BLaER1 (cell line): ENCODE results near the gene NCKAP5.

Source experiments
- H3K27ac ChIP-seq: shearing (Covaris generic); formaldehyde crosslinking; 2 replicates; pipeline ENCODE4 v1.8.1; 2022
- H3K27me3 ChIP-seq: shearing (Covaris generic); formaldehyde crosslinking; 2 replicates; pipeline ENCODE4 v1.8.1; 2022
- H3K36me3 ChIP-seq: shearing (Covaris generic); formaldehyde crosslinking; 2 replicates; pipeline ENCODE4 v1.8.1; 2022
- H3K4me1 ChIP-seq: shearing (Covaris generic); formaldehyde crosslinking; 2 replicates; pipeline ENCODE4 v1.8.1; 2022
- H3K4me2 ChIP-seq: shearing (Covaris generic); formaldehyde crosslinking; 2 replicates; pipeline ENCODE4 v1.8.1; 2022
- H3K4me3 ChIP-seq: shearing (Covaris generic); formaldehyde crosslinking; 2 replicates; pipeline ENCODE4 v1.8.1; 2022
- H3K9ac ChIP-seq: shearing (Covaris generic); formaldehyde crosslinking; 2 replicates; pipeline ENCODE4 v1.8.1; 2022
- H3K9me3 ChIP-seq: shearing (Covaris generic); formaldehyde crosslinking; 2 replicates; pipeline ENCODE4 v1.8.1; 2022
- H4K20me1 ChIP-seq: shearing (Covaris generic); formaldehyde crosslinking; 2 replicates; pipeline ENCODE4 v1.8.1; 2022
- Cebpa-rat ChIP-seq: shearing (Covaris generic); IDR thresholded peaks from 2 replicates; pipeline ENCODE4 v1.8.1; 2022

The NCKAP5 gene

GRCh38 chr2:133490411-133490980 is 77.8 kb downstream of the NCKAP5 start:
- Histone ChIP-seq H3K4me1 (peaks cover 7% of the 10 kb centered on the region), H3K9me3 (no peaks in the 10 kb centered on the region), H3K27ac (no peak overlapping the region), H3K4me2 (no peak overlapping the region), H4K20me1 (no peaks in the 10 kb centered on the region), H3K36me3 (no peaks in the 10 kb centered on the region), H3K27me3 (no peaks in the 10 kb centered on the region), H3K9ac (no peak overlapping the region), H3K4me3 (no peak overlapping the region)
- no peak for TF ChIP-seq Cebpa-rat

- no peak overlapping the region for H3K4me2 ChIP-seq
- no peak for TF ChIP-seq Cebpa-rat
- H3K27ac ChIP-seq: no peak overlapping the region
- H3K36me3 ChIP-seq: no peaks in the 10 kb centered on the region
- H3K4me1 ChIP-seq: peaks cover 7% of the 10 kb centered on the region
- H3K4me3 ChIP-seq: no peak overlapping the region
- no peaks in the 10 kb centered on the region for H3K27me3 ChIP-seq
- H3K9ac ChIP-seq: no peak overlapping the region
- no peaks in the 10 kb centered on the region for H4K20me1 ChIP-seq
- no peaks in the 10 kb centered on the region for H3K9me3 ChIP-seq
Measured at GRCh38 chr2:133489641-133490410, 78.4 kb downstream of the NCKAP5 start.

- H3K27me3 ChIP-seq: no peaks in the 10 kb centered on the region
- H3K4me2 ChIP-seq: no peak overlapping the region
- TF ChIP-seq Cebpa-rat: no peak
- H4K20me1 ChIP-seq: no peaks in the 10 kb centered on the region
- no peak overlapping the region for H3K27ac ChIP-seq
- H3K36me3 ChIP-seq: no peaks in the 10 kb centered on the region
- peaks cover 7% of the 10 kb centered on the region for H3K4me1 ChIP-seq
- H3K4me3 ChIP-seq: no peak overlapping the region
- no peak overlapping the region for H3K9ac ChIP-seq
- no peaks in the 10 kb centered on the region for H3K9me3 ChIP-seq
Measured at GRCh38 chr2:133489146-133489545, 79.1 kb downstream of the NCKAP5 start.

- H3K4me1 ChIP-seq: peaks cover 7% of the 10 kb centered on the region
- H3K27me3 ChIP-seq: no peaks in the 10 kb centered on the region
- H3K9ac ChIP-seq: no peak overlapping the region
- TF ChIP-seq Cebpa-rat: no peak
- no peak overlapping the region for H3K27ac ChIP-seq
- no peaks in the 10 kb centered on the region for H3K9me3 ChIP-seq
- no peaks in the 10 kb centered on the region for H3K36me3 ChIP-seq
- H3K4me3 ChIP-seq: no peak overlapping the region
- H4K20me1 ChIP-seq: no peaks in the 10 kb centered on the region
- no peak overlapping the region for H3K4me2 ChIP-seq
Measured at GRCh38 chr2:133486771-133487191, 81.5 kb downstream of the NCKAP5 start.

GRCh38 chr2:133485868-133486267 is 82.4 kb downstream of the NCKAP5 start:
- no peak overlapping the region for H3K27ac ChIP-seq
- no peaks in the 10 kb centered on the region for H4K20me1 ChIP-seq
- no peak overlapping the region for H3K9ac ChIP-seq
- H3K27me3 ChIP-seq: no peaks in the 10 kb centered on the region
- no peak overlapping the region for H3K4me3 ChIP-seq
- H3K36me3 ChIP-seq: no peaks in the 10 kb centered on the region
- TF ChIP-seq Cebpa-rat: no peak
- no peaks in the 10 kb centered on the region for H3K9me3 ChIP-seq
- H3K4me1 ChIP-seq: peaks cover 7% of the 10 kb centered on the region
- no peak overlapping the region for H3K4me2 ChIP-seq

GRCh38 chr2:133484784-133485183 is 83.5 kb downstream of the NCKAP5 start:
- Histone ChIP-seq H3K27me3 (no peaks in the 10 kb centered on the region), H3K4me2 (no peak overlapping the region), H3K9me3 (no peaks in the 10 kb centered on the region), H3K9ac (no peak overlapping the region), H3K4me1 (peaks cover 7% of the 10 kb centered on the region), H4K20me1 (no peaks in the 10 kb centered on the region), H3K36me3 (no peaks in the 10 kb centered on the region), H3K27ac (no peak overlapping the region), H3K4me3 (no peak overlapping the region)
- TF ChIP-seq Cebpa-rat: no peak

GRCh38 chr2:133484106-133484505 is 84.2 kb downstream of the NCKAP5 start:
- no peaks in the 10 kb centered on the region for H4K20me1 ChIP-seq
- H3K9me3 ChIP-seq: no peaks in the 10 kb centered on the region
- no peak overlapping the region for H3K4me3 ChIP-seq
- H3K4me2 ChIP-seq: no peak overlapping the region
- no peak for TF ChIP-seq Cebpa-rat
- H3K27me3 ChIP-seq: no peaks in the 10 kb centered on the region
- H3K27ac ChIP-seq: no peak overlapping the region
- H3K4me1 ChIP-seq: peaks cover 7% of the 10 kb centered on the region
- no peak overlapping the region for H3K9ac ChIP-seq
- H3K36me3 ChIP-seq: no peaks in the 10 kb centered on the region

- Histone ChIP-seq H3K36me3 (no peaks in the 10 kb centered on the region), H3K9ac (no peak overlapping the region), H3K27ac (no peak overlapping the region), H3K27me3 (no peaks in the 10 kb centered on the region), H3K4me2 (no peak overlapping the region), H3K4me1 (peaks cover 7% of the 10 kb centered on the region), H4K20me1 (no peaks in the 10 kb centered on the region), H3K9me3 (no peaks in the 10 kb centered on the region), H3K4me3 (no peak overlapping the region)
- no peak for TF ChIP-seq Cebpa-rat
Measured at GRCh38 chr2:133483181-133483580, 85.1 kb downstream of the NCKAP5 start.

- Histone ChIP-seq H3K4me3 (no peak overlapping the region), H3K27me3 (no peaks in the 10 kb centered on the region), H3K27ac (no peak overlapping the region), H3K4me2 (no peak overlapping the region), H4K20me1 (no peaks in the 10 kb centered on the region), H3K9ac (no peak overlapping the region), H3K4me1 (no peaks in the 10 kb centered on the region), H3K36me3 (no peaks in the 10 kb centered on the region), H3K9me3 (no peaks in the 10 kb centered on the region)
- TF ChIP-seq Cebpa-rat: no peak
Measured at GRCh38 chr2:133480707-133481429, 87.4 kb downstream of the NCKAP5 start.

- TF ChIP-seq Cebpa-rat: no peak
- H3K27ac ChIP-seq: no peak overlapping the region
- H3K4me3 ChIP-seq: no peak overlapping the region
- no peaks in the 10 kb centered on the region for H3K4me1 ChIP-seq
- no peaks in the 10 kb centered on the region for H4K20me1 ChIP-seq
- H3K4me2 ChIP-seq: no peak overlapping the region
- no peaks in the 10 kb centered on the region for H3K27me3 ChIP-seq
- H3K9ac ChIP-seq: no peak overlapping the region
- no peaks in the 10 kb centered on the region for H3K9me3 ChIP-seq
- no peaks in the 10 kb centered on the region for H3K36me3 ChIP-seq
Measured at GRCh38 chr2:133477616-133477990, 90.7 kb downstream of the NCKAP5 start.
